Ecto neural progenitor cell (in vitro differentiated cells): Measurements from ENCODE around the gene PCK1.
A peak's percentile ranks its signal among the peaks of the same experiment; 100 is the strongest.

Source experiments
- DNase-seq: peaks from one replicate; pipeline ENCODE4 v3.0.0-alpha.2; 2018; ENCODE audit warnings: low spot score

PCK1 gene

DNA sequence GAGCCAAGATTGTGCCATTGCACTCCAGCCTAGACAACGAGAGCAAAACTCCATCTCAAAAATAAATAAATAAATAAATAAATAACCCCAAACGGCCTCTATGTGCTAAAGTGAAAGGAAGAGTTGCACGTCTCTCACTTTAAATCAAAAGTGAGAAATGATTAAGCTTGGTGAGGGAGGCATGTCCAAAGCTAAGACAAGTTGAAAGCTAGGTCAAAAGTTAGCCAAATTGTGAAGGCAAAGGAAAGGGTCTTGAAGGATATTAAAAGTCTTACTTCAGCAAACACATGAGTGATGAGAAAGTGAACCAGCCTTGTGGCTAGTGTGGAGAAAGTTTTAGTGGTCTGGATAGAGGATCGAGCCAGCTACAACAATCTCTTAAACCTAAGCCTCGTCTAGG, 45.0 kb downstream of the PCK1 start:
- no peak for DNase-seq

DNA sequence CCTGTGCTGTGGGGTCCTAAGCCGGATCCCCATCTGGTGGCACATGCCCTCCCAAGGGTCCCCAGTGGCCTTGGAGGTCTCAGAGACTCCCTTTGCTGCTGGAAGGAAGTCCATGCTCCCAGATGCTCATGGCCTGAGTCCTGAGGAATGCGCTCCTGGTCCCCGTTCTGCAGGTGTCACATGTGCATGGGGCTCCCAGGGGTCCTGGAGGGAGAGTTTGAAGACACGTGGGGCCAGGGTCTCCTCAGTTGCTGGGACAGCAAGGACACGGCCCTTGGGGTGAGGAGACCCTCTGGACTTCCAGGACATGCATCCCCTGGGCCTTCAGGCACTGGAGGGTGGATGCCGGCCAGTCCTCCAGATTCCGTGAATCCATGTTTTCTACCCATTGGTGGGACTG, 47.6 kb downstream of the PCK1 start:
- no peak for DNase-seq

DNA sequence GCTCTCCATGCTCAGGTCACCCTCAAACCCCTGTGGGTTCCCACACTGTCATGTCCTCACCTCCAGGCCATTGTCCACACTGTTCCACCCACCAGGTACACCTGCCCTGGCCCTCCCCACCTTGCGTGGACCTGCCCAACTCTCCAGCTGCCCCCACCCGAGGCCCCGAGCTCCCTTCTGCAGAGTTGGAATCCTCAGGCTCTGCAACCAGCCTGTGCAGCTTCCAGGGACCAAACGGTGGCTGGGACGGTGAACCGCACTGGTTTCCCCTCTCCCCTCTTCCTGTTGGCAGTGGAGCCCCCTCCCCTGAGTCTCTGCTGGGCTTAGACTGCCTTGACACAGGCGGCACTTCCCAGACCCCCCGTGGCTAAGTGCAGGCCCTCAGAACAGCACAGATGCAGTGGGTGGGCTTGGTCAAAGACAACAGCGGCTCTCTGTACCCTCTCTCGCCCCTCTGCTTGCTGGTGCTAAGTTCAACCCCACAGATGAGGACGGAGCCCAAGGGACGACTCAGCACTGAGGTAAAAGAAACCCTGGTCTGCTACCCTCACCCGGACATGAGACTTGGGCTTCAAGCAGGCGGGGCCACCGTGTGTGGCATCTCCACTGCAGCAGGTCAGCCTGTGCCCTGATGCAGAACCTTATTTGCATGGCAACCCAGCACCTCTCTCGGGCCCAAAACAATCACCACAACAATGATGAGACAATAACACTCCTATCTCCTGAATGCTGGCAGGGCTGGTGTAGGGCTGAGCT, 48.4 kb downstream of the PCK1 start:
- no peak for DNase-seq

DNA sequence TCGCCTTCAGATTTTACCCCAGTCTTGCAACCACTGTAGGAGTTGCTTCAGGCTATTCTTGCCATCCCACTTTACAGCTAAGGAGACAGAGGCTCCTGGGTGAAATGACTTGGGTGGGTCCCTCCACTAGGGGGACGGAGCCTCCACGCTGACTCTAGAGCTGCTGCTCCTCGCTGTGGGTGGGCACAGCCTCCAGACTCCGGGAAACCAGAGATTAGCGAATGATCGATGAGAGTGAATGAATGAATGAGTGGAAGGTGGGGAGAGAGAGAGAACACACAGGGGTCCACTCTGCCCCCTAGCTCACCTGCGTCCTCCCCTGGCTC, 48.9 kb downstream of the PCK1 start:
- no peak for DNase-seq

DNA sequence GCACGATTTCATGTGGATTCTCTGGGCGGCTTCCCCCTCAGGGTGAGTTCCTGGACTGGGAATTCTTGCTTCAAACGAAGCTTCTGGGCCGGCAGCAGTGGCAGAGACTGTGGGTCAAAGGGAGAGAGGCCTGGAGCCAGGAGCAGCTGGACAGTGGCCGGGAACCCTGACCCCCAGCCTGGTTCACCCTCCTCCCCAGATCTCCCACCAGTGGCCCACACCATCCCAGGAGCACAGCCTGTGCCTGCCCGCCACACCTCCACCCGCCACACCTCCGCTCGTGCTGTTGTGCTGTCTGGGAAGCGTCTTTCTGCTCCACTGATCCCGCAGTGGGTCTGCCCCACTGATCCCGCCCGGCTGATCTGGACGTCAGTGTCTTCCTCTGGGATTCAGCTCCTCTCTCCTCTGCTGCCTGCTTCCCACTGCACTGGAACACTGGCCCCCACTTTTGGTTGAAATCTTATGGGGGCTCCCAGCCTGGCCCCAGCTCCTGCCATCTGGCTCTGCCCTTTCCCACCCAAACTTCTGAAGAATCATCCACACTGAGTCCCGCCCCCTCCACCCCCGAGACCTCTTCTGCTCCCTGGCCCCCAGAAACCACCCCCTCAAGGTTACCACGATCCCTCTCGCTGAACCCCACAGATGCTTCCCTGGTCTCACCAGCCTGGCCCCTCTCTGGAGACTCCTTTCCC, 49.5 kb downstream of the PCK1 start:
- DNase-seq, result no peak

DNA sequence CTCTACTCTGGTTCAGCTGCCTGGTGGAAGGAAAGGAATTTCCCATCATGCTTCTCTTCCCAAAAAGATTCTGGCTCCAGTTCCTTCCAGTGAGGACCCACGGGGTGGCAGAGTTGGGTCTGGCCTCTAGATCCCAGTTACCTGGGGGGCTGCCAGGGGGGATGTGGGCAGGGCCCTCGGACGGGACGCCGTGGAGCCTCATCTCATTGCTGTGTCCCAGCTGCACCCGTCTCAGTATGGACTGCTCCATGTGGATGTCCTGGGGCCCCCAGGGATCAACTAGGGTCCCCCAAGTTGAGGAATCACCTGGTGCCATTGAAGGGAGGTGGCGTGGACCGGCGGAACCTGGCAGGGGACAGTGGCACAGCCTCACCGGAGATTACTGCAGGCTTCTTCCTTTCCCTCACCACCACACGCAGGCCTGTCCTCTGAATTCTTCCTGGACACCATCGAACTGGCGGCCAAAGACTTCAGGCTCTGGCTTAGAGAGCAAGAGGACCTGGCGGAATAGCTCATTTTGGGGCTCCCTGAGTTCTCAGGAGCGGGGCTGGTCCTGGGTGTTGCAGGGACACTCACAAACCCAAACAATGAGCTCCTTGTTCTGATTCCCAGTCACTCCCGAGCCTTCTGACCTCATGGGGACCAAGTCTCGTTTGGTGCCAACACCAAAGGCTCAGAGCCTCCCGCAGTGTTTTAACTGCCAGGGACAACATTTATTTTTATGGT, 50.8 kb downstream of the PCK1 start:
- DNase-seq, result no peak

DNA sequence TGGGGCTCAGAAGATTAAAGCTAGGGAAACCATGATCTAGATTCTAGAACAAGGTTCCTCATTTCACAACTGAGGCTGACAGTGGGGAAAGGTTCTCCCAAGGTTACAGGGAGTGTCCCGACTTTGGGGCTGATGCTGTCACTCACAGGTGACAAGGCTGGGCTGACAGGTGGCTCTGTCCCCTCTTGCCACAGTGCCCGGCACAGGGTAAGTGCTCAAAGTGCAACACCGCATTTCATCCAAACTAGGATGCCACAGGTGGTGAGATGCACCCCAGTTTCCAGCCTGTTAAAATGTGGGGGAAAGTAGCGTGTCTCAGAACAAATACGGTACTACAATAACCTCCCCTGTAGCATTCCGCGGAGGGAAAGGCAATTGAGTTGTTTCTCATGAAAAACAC, 51.5 kb downstream of the PCK1 start:
- DNase-seq, result no peak

DNA sequence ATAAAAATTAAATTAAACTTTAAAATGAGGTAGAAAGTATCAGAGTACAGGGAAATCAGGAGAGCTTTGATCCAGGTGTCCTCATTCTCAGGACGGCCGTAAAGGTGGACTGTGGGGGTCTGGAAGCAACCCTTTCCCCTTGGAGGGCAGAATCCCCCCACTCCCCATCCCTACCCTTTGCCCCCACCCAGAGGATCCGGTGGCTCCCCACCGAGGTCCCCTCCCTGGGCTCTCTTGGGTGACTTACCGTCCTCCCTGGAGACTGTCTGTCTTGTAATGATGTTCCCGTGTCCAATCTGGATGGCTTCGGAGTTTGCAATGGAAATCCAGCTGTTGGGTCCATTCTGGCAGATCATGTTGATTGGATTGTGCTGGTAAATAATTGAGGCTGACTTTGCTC, 52.0 kb downstream of the PCK1 start:
- DNase-seq, result peak; percentile 15

DNA sequence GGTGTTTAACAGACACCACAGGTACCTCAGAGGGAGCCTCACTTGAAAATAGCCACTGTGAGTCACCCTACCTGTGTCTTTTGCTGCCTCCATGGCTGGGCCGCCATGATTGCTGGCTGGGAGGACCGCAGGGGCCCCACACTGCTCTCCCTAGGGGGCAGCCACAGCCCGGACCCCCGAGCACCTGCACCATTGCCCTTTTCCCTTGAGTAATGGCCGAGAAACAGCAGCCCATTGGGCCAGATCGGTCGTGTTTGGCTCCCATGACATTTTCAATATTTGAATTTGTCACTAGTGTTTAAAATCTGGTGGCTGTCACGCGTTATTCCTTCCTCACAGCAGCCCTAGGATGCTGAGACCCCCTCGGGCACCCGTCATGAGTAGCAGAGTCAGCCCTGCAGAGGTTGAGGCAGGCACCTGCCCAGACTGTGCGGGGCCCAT, 52.6 kb downstream of the PCK1 start:
- DNase-seq, result no peak

DNA sequence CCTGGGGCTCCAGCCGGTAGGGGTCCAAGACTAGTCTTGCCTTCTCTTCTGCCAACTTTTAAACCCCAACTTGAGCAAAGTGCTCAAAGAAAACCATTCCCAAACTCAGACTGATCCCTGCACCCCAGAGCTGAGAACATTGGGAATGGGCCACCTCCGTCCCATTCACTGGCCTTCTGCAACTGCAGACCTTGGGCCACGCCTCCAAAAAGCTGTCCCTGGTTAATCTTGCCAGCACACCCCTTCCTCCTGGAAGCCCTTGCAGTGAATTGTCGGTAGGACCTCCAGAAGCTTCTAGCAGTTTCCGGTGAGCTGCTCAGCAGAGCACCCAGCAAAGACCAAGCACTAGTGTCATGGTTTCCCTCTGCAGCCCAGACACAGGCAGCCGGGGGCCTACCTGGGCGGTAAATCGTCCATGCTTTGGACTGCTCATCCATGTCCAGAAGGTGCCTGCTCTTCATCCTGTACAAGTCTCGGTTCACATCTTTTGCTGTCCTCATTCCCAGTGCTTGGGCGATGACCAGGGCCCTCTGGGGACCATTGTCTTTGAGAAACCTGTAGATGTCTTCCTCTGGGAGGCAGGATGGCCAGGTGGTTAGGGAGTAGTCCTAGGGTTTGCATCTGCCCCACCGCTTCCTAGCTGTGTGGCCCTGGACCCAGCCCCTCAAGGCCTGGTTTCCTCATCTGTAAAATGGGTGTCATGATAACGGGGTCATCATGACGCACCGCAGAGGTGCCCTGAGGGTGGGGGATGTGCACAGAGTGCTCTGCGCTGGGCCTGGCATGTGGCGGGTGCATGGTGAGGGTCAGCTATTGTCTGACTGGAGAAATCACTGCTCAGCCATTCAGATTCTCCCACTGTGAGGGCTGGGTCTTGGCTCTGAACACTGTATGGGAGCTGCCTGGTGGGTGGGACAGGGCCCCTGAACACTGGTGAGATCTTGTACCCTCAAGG, 53.9 kb downstream of the PCK1 start:
- DNase-seq, result no peak

DNA sequence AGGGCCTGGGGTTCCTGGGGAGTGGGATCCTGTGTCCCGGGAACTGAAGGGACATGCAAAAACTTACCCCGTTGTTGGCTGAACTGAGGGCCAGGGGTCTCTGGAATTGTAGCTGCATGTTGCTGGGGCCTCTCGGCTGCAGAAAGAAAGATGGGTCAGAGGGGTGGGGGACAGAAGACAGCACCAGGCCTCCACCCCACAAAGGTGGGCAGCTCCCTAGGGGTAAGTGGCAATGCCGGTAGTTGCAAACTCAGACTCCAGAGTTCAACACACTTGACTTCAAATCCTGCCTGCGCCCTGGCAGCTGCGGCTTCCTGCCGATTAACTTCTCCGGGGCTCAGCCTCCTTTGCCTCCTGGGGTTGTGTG, 54.5 kb downstream of the PCK1 start:
- DNase-seq, result no peak

DNA sequence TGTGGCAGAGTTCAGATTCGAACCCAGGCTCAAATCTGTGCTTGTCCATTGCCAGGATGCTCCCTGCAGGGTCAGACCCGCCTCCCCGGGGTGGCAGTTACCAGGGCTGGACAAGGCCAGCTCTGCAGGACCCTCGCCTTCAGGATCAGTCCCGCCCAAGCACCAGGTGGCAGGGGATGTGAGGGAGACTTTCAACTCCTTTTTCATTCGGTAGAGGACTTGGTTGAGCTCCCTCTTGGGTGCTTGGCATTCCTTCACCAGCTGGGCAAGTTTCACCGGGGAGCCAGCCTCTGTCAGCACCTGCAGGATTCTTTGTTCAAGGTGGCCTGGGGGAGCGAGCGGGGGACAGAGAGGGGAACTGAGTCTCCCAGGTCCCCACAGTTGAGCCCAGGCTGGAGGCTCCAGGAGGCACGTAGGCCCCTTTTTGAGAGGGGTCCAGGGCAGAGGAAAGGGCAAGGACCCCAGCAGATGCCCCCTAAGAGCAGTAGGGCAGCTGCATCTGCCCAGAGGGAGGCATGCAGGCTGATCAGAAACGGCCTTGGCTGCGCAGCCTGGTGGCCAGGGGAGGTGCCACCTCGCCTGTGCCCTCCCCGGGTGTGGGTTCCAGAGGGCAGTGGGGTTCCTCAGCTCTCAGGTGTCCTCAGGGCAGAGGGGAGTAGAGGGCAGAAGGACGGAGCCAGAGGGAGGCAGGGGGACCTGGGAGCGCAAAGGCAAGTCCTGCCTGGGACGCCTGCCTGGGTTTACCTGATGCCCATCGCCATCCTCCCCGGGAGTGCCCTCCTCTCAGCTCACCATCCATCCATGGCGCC, 55.4 kb downstream of the PCK1 start:
- DNase-seq, result no peak

DNA sequence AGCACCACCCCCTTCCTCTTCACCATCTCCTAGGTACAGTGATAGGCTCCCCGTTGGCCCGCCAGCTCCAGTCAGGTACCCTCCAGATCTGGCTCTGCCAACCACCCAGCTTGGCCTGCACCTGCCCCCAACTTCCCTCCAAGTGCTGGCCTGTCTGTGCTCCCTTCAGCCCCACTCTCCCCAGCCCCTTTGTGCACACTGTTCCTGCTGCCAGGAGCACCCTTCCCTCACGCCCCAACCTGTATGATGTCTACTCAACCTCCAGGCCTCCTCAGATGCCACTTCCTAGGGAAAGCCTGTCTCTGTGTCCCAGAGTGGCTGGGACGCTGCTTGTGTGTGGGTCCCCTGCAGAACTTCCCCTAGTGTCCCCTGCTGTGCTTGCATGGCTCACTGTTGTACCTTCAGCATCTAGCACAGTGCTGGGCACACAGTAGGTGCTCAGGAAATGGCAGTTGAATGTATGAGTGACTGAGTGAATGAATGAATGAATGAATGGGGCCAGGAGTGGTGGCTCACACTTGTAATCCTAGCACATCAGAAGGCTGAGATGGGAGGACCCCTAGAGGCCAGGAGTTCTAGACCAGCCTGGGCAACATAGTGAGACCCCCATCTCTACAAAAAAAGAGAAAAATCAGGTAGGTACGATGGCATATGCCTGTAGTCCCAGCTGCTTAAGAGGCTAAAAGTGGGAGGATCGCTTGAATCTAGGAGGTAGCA, 56.3 kb downstream of the PCK1 start:
- no peak for DNase-seq
